GM23338 (cell line): Measurements from ENCODE around the gene KIFC3. TPM values are rescaled to one million over a fixed set of nuclear protein-coding genes. Genes with fewer than 3 reads are reported as not detected.
A peak's percentile ranks its signal among the peaks of the same experiment; 100 is the strongest.

Source experiments
- ATAC-seq: fragments of 200-7000 bp; cut with Tn5 transposase; 3 replicates; pipeline ENCODE4 v1.9.1; 2020
- DNase-seq: peaks from one replicate; pipeline ENCODE4 v3.0.0-alpha.2; 2015; ENCODE audit warnings: low spot score
- H2AFZ ChIP-seq: fragments of 200-600 bp; sonication (generic); 2 replicates; pipeline ENCODE4 v1.8.0; 2016; ENCODE audit warnings: antibody characterized with exemption, mild to moderate bottlenecking, moderate library complexity
- H3F3A ChIP-seq: fragments of 200-600 bp; sonication (generic); replicated peaks from 2 replicates; pipeline ENCODE4 v1.8.0; 2017; ENCODE audit warnings: antibody characterized with exemption, mixed run types, low read depth
- H3K27ac ChIP-seq: fragments of 200-600 bp; sonication (generic); 2 replicates; pipeline ENCODE4 v1.6.1; 2016; ENCODE audit warnings: low read depth
- H3K27me3 ChIP-seq: fragments of 200-600 bp; sonication (generic); 2 replicates; pipeline ENCODE4 v1.8.0; 2016; ENCODE audit warnings: mild to moderate bottlenecking, mixed run types, moderate library complexity; ENCODE audit not compliant: insufficient read depth
- H3K36me3 ChIP-seq: fragments of 200-600 bp; sonication (generic); 2 replicates; pipeline ENCODE4 v1.8.0; 2016; ENCODE audit warnings: mild to moderate bottlenecking; ENCODE audit not compliant: insufficient read depth
- H3K4me1 ChIP-seq: fragments of 200-600 bp; sonication (generic); 2 replicates; pipeline ENCODE4 v1.8.0; 2016; ENCODE audit warnings: mild to moderate bottlenecking, moderate library complexity; ENCODE audit not compliant: insufficient read depth
- H3K4me2 ChIP-seq: fragments of 200-600 bp; sonication (generic); 2 replicates; pipeline ENCODE4 v1.7.1; 2017; ENCODE audit warnings: mixed run types
- H3K4me3 ChIP-seq: fragments of 200-600 bp; sonication (generic); 2 replicates; pipeline ENCODE4 v1.6.1; 2016; ENCODE audit warnings: mixed run types
- H3K79me2 ChIP-seq: fragments of 200-600 bp; sonication (generic); replicated peaks from 2 replicates; pipeline ENCODE4 v1.8.0; 2017; ENCODE audit warnings: mild to moderate bottlenecking; ENCODE audit not compliant: insufficient read depth
- H3K9me2 ChIP-seq: fragments of 200-600 bp; sonication (generic); 2 replicates; pipeline ENCODE4 v1.8.0; 2017; ENCODE audit not compliant: insufficient read depth
- H4K20me1 ChIP-seq: fragments of 200-600 bp; sonication (generic); replicated peaks from 2 replicates; pipeline ENCODE4 v1.8.0; 2017; ENCODE audit warnings: mild to moderate bottlenecking; ENCODE audit not compliant: insufficient read depth
- H3K27ac Mint-ChIP-seq: 2 replicates; pipeline ENCODE4 v1.8.0; 2020; ENCODE audit warnings: inconsistent platforms, mild to moderate bottlenecking, moderate library complexity, mixed read lengths
- H3K27me3 Mint-ChIP-seq: 3 replicates; pipeline ENCODE4 v1.8.0; 2022; ENCODE audit warnings: low read depth, mild to moderate bottlenecking, moderate library complexity, mixed read lengths, inconsistent platforms; ENCODE audit not compliant: insufficient read depth, poor library complexity
- H3K36me3 Mint-ChIP-seq: 3 replicates; pipeline ENCODE4 v1.8.0; 2021; ENCODE audit warnings: low read depth, mild to moderate bottlenecking, inconsistent platforms, moderate library complexity, mixed read lengths
- H3K4me1 Mint-ChIP-seq: 3 replicates; pipeline ENCODE4 v1.8.0; 2020; ENCODE audit warnings: mild to moderate bottlenecking, inconsistent platforms, mixed read lengths
- H3K4me3 Mint-ChIP-seq: 3 replicates; pipeline ENCODE4 v1.8.0; 2021; ENCODE audit warnings: moderate library complexity, mild to moderate bottlenecking, inconsistent platforms, mixed read lengths
- H3K9me3 Mint-ChIP-seq: 3 replicates; pipeline ENCODE4 v1.8.0; 2020; ENCODE audit warnings: moderate library complexity, mild to moderate bottlenecking, inconsistent platforms, mixed read lengths
- CREB1 ChIP-seq: fragments of 250-450 bp; sonication (Bioruptor Pico); IDR thresholded peaks from 2 replicates; pipeline ENCODE4 v1.5.0; 2020; ENCODE audit warnings: low read depth, mild to moderate bottlenecking, moderate library complexity
- CTCF ChIP-seq, 2 experiments: fragments of 200-600 bp in 1 of 2; sonication (generic) in 1 of 2; conservative IDR thresholded peaks; 2 replicates each; pipeline versions ENCODE4 v1.5.1 to v1.6.1; 2016 to 2017; ENCODE audit warnings: antibody characterized with exemption in 2 of 2, low read depth in 2 of 2, mild to moderate bottlenecking in 2 of 2, moderate library complexity in 1 of 2
- ETS1 ChIP-seq: IDR thresholded peaks from 2 replicates; pipeline ENCODE4 v1.6.1; 2016; ENCODE audit warnings: antibody characterized with exemption
- JUNB ChIP-seq: IDR thresholded peaks from one replicate; pipeline ENCODE4 v1.6.1; 2016; ENCODE audit warnings: antibody characterized with exemption; ENCODE audit not compliant: unreplicated experiment
- POLR2AphosphoS5 ChIP-seq: IDR thresholded peaks from 2 replicates; pipeline ENCODE4 v1.6.1; 2016; ENCODE audit warnings: antibody characterized with exemption, low read depth
- STAT1 ChIP-seq: IDR thresholded peaks from one replicate; pipeline ENCODE4 v1.6.1; 2016; ENCODE audit warnings: antibody characterized with exemption; ENCODE audit not compliant: unreplicated experiment
- ZNF114 ChIP-seq: fragments of 250-450 bp; sonication (Bioruptor Pico); IDR thresholded peaks from 2 replicates; pipeline ENCODE4 v1.5.0; 2020; ENCODE audit warnings: mild to moderate bottlenecking, moderate library complexity
- ZNF331 ChIP-seq: fragments of 250-450 bp; sonication (Bioruptor Pico); IDR thresholded peaks from 2 replicates; pipeline ENCODE4 v1.5.0; 2020; ENCODE audit warnings: low read depth, mild to moderate bottlenecking, moderate library complexity
- polyA plus RNA-seq: library from polyadenylated mRNA; unstranded; fragments of >200 nt; fragmentation: Nextera tagmentation; extraction: Ambion mirVana; gene quantifications from 2 replicates; pipeline ENCODE4 v1.2.1, GENCODE V29; 2016
- total RNA-seq: library from RNA; depleted of rRNA; stranded (reverse); fragments of >200 nt; shearing (Covaris generic); gene quantifications from 2 replicates; pipeline ENCODE4 v1.2.3, GENCODE V29; 2014
- TF ChIP-seq, protein P1 (sequence below): IDR thresholded peaks from one replicate; pipeline ENCODE4 v1.6.1; 2018; ENCODE audit warnings: antibody characterized with exemption; ENCODE audit not compliant: unreplicated experiment

Gene KIFC3
- total and polyA plus RNA-seq, 2 experiments from 2014 or later: 4.4 to 12.5 TPM

DNA sequence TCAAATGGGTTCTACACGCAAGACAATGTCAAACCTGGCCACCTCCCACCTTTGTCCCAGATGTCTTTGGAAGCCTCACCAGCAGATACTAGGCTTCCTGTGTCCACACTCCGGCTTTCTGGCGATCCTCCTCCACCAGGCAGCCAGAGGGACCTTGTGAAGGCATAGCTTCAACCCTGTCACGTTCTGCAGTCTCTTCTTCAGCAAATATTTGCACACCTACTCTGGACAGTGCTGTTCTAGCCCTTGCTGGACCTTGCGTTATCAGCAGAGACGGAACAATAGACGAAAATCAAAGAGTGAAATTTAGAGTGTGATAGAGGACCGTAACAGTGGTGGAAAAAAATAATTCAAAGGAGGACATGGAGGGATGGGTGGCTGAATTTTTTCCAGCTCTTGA, 38.5 kb upstream of the KIFC3 start (continued):
- TF ChIP-seq, protein P1, sequence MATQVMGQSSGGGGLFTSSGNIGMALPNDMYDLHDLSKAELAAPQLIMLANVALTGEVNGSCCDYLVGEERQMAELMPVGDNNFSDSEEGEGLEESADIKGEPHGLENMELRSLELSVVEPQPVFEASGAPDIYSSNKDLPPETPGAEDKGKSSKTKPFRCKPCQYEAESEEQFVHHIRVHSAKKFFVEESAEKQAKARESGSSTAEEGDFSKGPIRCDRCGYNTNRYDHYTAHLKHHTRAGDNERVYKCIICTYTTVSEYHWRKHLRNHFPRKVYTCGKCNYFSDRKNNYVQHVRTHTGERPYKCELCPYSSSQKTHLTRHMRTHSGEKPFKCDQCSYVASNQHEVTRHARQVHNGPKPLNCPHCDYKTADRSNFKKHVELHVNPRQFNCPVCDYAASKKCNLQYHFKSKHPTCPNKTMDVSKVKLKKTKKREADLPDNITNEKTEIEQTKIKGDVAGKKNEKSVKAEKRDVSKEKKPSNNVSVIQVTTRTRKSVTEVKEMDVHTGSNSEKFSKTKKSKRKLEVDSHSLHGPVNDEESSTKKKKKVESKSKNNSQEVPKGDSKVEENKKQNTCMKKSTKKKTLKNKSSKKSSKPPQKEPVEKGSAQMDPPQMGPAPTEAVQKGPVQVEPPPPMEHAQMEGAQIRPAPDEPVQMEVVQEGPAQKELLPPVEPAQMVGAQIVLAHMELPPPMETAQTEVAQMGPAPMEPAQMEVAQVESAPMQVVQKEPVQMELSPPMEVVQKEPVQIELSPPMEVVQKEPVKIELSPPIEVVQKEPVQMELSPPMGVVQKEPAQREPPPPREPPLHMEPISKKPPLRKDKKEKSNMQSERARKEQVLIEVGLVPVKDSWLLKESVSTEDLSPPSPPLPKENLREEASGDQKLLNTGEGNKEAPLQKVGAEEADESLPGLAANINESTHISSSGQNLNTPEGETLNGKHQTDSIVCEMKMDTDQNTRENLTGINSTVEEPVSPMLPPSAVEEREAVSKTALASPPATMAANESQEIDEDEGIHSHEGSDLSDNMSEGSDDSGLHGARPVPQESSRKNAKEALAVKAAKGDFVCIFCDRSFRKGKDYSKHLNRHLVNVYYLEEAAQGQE: no peak

DNA sequence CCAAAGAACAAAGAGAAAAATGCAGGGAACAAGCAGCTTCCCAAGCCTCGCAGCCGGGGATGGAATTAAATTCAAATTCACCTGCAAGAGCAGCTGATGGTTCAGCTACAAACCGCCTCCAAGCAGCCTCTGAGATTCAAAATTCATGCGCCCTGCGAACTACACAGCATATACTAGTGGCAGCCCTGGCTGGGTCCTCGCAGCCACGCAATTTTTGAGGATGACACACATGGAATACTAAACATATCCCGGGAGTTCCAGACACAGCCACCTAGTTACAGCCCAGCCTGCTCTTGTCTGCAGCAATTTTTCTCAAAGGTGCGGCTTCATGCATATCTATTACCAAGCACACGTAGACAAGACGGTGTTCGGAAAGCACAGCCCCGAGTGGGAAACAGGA, 35.9 kb upstream of the KIFC3 start:
- no peak overlapping the region for H3K4me3 Mint-ChIP-seq
- peak; percentile 14; the same call in 2 of the 3 replicates for ATAC-seq
- Histone ChIP-seq H2AFZ (peak overlapping the region; percentile 90), H4K20me1 (no peaks in the 10 kb centered on the region), H3K4me2 (no peak overlapping the region; the same call in 1 of the 2 replicates), H3K36me3 (no peaks in the 10 kb centered on the region), H3K4me3 (no peak overlapping the region), H3F3A (peaks cover 4% of the 10 kb centered on the region; the same call in 1 of the 2 replicates), H3K79me2 (no peaks in the 10 kb centered on the region), H3K9me2 (no peaks in the 10 kb centered on the region), H3K27ac (peak overlapping the region; percentile 45; the same call in 1 of the 2 replicates), H3K4me1 (peaks cover 20% of the 10 kb centered on the region), H3K27me3 (no peaks in the 10 kb centered on the region)
- no peak overlapping the region for H3K27ac Mint-ChIP-seq
- H3K36me3 Mint-ChIP-seq: no peaks in the 10 kb centered on the region; the same call in 2 of the 3 replicates
- no peak for DNase-seq
- peaks cover 31% of the 10 kb centered on the region for H3K4me1 Mint-ChIP-seq
- TF ChIP-seq STAT1 (no peak), JUNB (no peak), ZNF114 (CRISPR knock-in tag) (no peak), CTCF (conservative IDR thresholded peaks at IDR 0.05; ENCODE audit: low read depth in 2 of 2) (no peak)
- H3K9me3 Mint-ChIP-seq: no peaks in the 10 kb centered on the region
- peaks cover 8% of the 10 kb centered on the region for H3K27me3 Mint-ChIP-seq

DNA sequence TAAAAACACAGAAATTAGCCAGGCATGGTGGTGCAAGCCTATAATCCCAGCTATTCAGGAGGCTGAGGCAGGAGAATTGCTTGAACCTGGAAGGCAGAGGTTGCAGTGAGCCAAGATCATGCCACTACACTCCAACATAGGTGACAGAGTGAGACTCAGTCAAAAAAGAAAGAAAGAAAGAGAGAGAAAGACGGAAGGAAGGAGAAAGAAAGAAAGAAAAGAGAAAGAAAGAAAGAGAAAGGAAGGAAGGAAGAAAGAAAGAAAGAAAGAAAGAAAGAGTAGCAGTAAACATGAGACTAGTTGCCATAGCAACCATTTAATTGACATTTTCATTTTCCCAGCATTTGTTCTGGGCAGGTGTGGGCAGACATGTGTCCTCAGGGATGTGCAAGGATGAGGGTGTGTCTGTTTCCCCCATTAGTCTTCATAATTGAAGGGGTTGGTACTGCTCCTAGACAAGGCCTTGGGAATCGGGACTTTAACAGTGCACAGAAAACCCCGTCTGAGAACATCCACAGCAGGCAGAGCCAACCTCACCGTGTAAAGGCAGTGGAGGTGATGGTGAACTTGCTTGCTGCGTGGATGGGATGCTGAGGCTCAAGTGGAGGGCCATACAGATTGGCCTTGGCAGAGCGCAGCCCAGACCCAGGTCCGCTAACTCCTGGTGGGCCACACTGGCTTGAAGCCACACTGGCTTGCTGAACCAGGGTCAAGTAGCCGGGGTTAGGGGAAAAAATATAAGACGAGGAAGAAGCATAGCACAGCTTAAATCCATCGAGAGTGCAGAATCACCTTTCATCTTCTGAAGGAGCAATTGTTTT, 35.2 kb upstream of the KIFC3 start:
- peak; percentile 32 for ATAC-seq
- no peak for TF ChIP-seq STAT1
- TF ChIP-seq ETS1: no peak
- TF ChIP-seq POLR2AphosphoS5: no peak
- TF ChIP-seq ZNF331 (CRISPR knock-in tag): no peak
- no peak for TF ChIP-seq JUNB
- TF ChIP-seq CREB1: no peak

More for the DNA sequence above, 35.2 kb upstream of the KIFC3 start:
- H3K27ac Mint-ChIP-seq: no peak overlapping the region
- peaks cover 31% of the 10 kb centered on the region for H3K4me1 Mint-ChIP-seq
- no peak overlapping the region for H3K4me3 Mint-ChIP-seq
- Histone ChIP-seq H3K27me3 (no peaks in the 10 kb centered on the region), H3K27ac (peak overlapping the region; percentile 45), H3K4me1 (peaks cover 20% of the 10 kb centered on the region), H3K36me3 (no peaks in the 10 kb centered on the region), H3F3A (peaks cover 4% of the 10 kb centered on the region; the same call in 1 of the 2 replicates), H3K4me2 (no peak overlapping the region; the same call in 1 of the 2 replicates), H3K9me2 (no peaks in the 10 kb centered on the region), H2AFZ (peak overlapping the region; percentile 90), H3K79me2 (no peaks in the 10 kb centered on the region), H4K20me1 (no peaks in the 10 kb centered on the region), H3K4me3 (no peak overlapping the region)
- DNase-seq: peak; percentile 22
- peaks cover 9% of the 10 kb centered on the region for H3K27me3 Mint-ChIP-seq
- no peaks in the 10 kb centered on the region; the same call in 2 of the 3 replicates for H3K36me3 Mint-ChIP-seq
- H3K9me3 Mint-ChIP-seq: no peaks in the 10 kb centered on the region
